Activated naive CD8-positive, alpha-beta T cell (primary cell): ENCODE results near the gene AVPR1B.
A peak's percentile ranks its signal among the peaks of the same experiment; 100 is the strongest.

Experiments
- H3K27ac Mint-ChIP-seq: one replicate; pipeline ENCODE4 v1.8.0; 2021; ENCODE audit warnings: mixed read lengths
- H3K27me3 Mint-ChIP-seq: one replicate; pipeline ENCODE4 v1.8.0; 2021; ENCODE audit warnings: mixed read lengths
- H3K36me3 Mint-ChIP-seq: one replicate; pipeline ENCODE4 v1.8.0; 2021; ENCODE audit warnings: mixed read lengths
- H3K4me1 Mint-ChIP-seq: one replicate; pipeline ENCODE4 v1.8.0; 2021; ENCODE audit warnings: low read depth, mixed read lengths
- H3K4me3 Mint-ChIP-seq: one replicate; pipeline ENCODE4 v1.8.0; 2021; ENCODE audit warnings: mild to moderate bottlenecking, mixed read lengths
- H3K9me3 Mint-ChIP-seq: one replicate; pipeline ENCODE4 v1.8.0; 2021; ENCODE audit warnings: low read depth, mixed read lengths

AVPR1B gene, protein sequence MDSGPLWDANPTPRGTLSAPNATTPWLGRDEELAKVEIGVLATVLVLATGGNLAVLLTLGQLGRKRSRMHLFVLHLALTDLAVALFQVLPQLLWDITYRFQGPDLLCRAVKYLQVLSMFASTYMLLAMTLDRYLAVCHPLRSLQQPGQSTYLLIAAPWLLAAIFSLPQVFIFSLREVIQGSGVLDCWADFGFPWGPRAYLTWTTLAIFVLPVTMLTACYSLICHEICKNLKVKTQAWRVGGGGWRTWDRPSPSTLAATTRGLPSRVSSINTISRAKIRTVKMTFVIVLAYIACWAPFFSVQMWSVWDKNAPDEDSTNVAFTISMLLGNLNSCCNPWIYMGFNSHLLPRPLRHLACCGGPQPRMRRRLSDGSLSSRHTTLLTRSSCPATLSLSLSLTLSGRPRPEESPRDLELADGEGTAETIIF

DNA sequence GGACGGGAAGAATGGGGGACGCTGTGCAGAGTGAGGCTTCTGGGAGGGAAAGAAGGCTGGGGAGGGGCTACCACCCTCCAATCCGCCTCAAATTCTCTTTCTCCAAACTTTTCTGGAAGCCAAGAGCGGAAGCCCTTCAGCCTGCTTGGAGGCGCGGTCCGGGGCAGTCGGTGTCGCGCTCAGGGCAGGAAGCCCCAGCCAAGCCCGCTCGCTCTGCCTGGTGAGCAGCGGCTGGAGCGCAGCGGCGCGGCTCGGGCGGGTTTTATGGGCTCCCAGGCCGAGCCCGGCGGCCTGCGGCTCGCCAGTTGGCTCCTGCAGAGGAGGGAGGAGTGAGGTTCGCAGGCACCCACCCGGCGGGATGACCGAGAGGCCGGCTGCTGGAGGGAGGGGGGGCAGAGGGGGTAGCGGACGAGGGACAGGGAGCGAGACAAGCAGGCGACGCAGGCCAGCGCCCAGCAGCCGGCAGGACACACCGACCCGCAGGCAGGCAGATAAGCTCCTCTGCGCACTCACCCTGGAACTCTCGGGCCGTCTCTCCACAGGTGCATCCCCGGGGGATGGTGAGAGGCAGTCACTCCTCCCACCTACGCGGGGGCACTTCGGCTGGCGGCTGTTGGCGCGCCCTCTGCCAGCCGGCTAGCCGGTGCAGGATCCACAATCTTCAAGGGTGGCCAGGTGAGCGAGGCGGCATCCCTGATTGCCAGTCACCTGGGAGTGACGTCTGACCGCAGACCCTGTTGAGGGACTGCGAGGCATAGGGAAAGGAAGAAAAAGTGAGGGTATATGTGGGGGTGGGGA is at the start of gene AVPR1B:
Gene AVPR1B, minus strand, starts transcription at position 238 of the 798 bp plus-strand sequence. CDS start 498 bp downstream, outside the sequence.
- H3K4me3 Mint-ChIP-seq: peak within 1 kb of the TSS; percentile 71
- H3K4me1 Mint-ChIP-seq: peaks cover 9% of the 10 kb centered on the region
- peaks cover 5% of the 10 kb centered on the region for H3K36me3 Mint-ChIP-seq
- H3K9me3 Mint-ChIP-seq: peaks cover 7% of the 10 kb centered on the region
- peak within 1 kb of the TSS; percentile 41 for H3K27ac Mint-ChIP-seq
- H3K27me3 Mint-ChIP-seq: peaks cover 25% of the 10 kb centered on the region

DNA sequence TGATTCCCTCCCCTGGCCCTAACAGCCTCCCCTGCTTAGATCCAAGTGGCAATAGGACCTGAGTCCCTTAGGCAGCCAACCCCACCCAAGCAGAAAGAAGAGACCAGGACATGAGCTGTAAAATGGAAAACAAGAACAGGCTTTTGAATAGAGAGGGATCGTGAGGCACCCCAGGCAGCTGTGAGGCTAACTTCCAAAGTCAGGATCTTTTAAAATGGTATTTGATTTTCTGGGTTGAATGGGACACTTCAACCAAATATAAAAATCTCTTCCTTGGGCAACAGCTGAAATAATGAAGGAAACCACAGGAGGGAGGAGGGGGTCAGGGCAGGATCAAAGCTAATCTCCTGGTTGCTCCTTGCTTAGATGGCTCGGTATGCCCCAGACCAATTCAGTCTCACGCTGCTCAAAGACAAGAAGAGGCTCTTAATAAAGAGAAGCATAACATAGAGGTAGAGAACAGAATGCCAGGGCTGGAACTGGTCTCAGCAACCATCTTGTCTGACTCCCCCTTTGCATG is 28.6 kb upstream of the AVPR1B start:
- no peak overlapping the region for H3K27ac Mint-ChIP-seq
- no peak overlapping the region for H3K4me3 Mint-ChIP-seq
- peaks cover 12% of the 10 kb centered on the region for H3K4me1 Mint-ChIP-seq
- peaks cover 8% of the 10 kb centered on the region for H3K9me3 Mint-ChIP-seq
- no peaks in the 10 kb centered on the region for H3K27me3 Mint-ChIP-seq
- no peaks in the 10 kb centered on the region for H3K36me3 Mint-ChIP-seq

DNA sequence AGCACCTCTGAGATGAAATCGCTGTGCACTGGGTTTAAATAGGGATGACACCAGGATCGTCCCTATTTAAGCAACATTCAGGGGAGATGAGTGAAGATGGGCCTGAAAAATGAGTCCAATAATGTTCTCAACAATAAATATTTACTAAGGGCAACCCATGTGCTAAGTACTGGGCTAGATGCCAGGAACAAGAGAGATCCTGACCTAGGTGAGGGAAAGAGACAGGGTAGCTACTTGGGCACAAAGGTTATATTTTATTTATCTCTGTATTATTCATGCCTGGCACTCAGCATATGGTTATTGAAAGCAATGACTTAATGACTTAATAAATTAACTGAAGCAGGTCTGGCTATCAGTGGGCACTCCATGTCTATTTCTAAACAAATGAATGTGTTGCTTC is 27.4 kb upstream of the AVPR1B start:
- Mint-ChIP-seq H3K36me3 (no peaks in the 10 kb centered on the region), H3K4me1 (peaks cover 17% of the 10 kb centered on the region), H3K27ac (no peak overlapping the region), H3K4me3 (no peak overlapping the region), H3K27me3 (no peaks in the 10 kb centered on the region), H3K9me3 (peaks cover 5% of the 10 kb centered on the region)

DNA sequence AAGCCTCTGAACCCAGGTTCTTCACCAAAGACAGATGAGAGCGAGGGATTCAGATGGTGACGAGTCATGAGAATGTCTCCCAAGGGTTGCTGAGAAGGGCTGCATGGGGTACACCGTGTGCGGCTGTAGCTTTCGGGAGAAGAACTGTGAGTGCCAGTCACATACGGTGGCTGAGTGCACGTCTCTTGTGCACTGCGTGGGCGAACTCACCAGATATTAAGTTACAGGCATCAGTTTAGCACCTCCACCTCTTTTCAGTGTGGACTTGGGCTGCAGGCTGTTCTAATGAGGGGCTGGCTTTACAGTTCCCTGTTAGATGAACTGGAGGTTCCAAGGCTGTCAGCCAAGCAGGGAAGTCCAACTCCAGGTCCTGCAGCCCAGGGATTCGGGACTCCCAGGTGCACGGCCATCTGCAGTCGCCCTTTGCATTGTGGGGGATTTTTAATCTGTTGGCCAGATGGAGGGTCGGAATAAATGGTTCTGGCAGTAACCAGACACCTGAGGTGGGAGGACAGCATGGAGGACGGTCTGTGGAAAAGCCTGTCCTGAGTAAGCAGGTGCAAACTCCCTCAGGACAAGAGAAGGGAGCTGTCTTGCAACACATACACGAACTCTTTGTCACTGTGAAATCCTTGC is 26.5 kb upstream of the AVPR1B start:
- Mint-ChIP-seq H3K9me3 (peaks cover 4% of the 10 kb centered on the region), H3K4me1 (peaks cover 17% of the 10 kb centered on the region), H3K36me3 (no peaks in the 10 kb centered on the region), H3K27ac (no peak overlapping the region), H3K27me3 (no peaks in the 10 kb centered on the region), H3K4me3 (no peak overlapping the region)

DNA sequence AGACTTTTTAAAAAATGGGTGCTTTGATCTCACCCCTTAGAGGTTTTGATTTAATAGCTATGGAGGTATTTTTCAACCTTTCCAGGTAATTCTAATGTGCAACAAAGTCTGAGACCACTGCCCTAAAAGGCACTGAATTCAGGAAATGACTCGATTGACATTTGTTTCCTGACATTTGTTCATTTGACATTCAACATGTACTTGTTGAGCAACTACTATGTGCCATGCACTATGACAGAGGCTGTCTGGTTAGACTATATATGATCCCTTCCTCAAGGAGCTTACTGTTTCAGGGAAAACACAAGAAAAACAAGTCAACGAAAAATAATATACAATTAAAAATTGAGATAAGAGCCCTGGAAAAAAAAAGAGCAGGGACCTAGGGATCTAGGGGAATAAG is 25.6 kb upstream of the AVPR1B start:
- no peaks in the 10 kb centered on the region for H3K36me3 Mint-ChIP-seq
- H3K27ac Mint-ChIP-seq: no peak overlapping the region
- no peaks in the 10 kb centered on the region for H3K9me3 Mint-ChIP-seq
- no peak overlapping the region for H3K4me3 Mint-ChIP-seq
- H3K4me1 Mint-ChIP-seq: peaks cover 17% of the 10 kb centered on the region
- peaks cover 2% of the 10 kb centered on the region for H3K27me3 Mint-ChIP-seq

DNA sequence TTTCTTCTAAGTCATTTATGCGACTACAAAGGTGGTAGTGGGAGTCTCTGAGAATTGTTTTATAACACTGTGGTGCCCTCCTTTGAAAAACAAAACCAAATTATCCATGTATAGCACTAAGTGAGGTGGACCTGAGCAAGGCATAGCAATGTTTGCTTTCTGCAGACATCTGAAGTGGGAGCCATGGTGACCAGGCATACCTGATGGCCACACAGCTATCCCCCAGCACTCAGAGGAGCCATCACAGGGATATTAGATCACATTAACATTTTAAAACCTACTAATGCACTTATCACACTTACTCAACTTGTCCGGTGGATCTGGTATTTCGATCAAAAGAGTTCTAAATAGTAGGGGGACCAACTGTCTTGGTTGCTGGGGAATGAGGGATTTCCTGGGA is 24.8 kb upstream of the AVPR1B start:
- Mint-ChIP-seq H3K9me3 (no peaks in the 10 kb centered on the region), H3K36me3 (no peaks in the 10 kb centered on the region), H3K27me3 (peaks cover 4% of the 10 kb centered on the region), H3K4me1 (peaks cover 17% of the 10 kb centered on the region), H3K27ac (no peak overlapping the region), H3K4me3 (no peak overlapping the region)

DNA sequence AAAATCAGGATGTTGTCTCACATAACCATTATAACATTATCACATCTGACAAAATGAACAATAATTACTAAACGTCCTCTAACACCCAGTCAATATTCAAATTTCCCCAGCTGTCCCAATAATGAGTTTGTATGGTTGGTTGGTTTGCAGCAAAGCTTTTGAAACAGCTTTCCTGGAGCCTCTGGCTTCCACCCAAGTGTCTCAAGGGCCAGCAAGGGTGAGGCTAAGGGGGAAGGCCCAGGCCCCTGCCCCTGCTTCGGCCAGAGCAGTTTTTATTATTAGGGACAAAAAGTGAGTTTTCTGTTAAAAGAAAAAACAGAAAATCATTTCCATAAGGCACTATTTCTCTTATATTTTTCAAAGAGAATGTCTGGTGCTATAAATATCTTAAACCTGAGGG is 19.1 kb upstream of the AVPR1B start:
- Mint-ChIP-seq H3K36me3 (no peaks in the 10 kb centered on the region), H3K4me3 (no peak overlapping the region), H3K4me1 (peaks cover 8% of the 10 kb centered on the region), H3K27ac (no peak overlapping the region), H3K9me3 (no peaks in the 10 kb centered on the region), H3K27me3 (peaks cover 7% of the 10 kb centered on the region)

DNA sequence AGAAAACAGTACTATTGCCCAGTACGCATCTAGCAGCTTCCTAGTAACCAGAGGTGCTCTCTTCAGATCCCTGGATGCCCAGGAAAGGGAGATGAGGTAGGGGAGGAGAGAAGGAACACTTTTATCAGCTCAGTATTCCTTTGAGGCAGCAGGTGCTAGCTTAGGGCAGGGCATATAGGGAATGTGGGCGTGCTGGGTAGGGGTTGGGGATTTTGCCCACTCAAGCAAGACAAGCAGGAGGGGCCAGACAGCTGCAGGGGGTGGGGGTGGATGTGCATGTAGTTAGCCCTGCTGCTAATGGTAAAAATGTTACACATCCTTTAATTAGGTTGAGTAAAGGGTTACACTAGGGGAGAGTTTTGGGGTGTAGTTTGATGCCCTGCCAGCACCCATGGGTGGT is 18.1 kb upstream of the AVPR1B start:
- H3K36me3 Mint-ChIP-seq: no peaks in the 10 kb centered on the region
- no peak overlapping the region for H3K27ac Mint-ChIP-seq
- H3K4me1 Mint-ChIP-seq: peaks cover 1% of the 10 kb centered on the region
- H3K27me3 Mint-ChIP-seq: peaks cover 7% of the 10 kb centered on the region
- H3K4me3 Mint-ChIP-seq: no peak overlapping the region
- H3K9me3 Mint-ChIP-seq: no peaks in the 10 kb centered on the region

DNA sequence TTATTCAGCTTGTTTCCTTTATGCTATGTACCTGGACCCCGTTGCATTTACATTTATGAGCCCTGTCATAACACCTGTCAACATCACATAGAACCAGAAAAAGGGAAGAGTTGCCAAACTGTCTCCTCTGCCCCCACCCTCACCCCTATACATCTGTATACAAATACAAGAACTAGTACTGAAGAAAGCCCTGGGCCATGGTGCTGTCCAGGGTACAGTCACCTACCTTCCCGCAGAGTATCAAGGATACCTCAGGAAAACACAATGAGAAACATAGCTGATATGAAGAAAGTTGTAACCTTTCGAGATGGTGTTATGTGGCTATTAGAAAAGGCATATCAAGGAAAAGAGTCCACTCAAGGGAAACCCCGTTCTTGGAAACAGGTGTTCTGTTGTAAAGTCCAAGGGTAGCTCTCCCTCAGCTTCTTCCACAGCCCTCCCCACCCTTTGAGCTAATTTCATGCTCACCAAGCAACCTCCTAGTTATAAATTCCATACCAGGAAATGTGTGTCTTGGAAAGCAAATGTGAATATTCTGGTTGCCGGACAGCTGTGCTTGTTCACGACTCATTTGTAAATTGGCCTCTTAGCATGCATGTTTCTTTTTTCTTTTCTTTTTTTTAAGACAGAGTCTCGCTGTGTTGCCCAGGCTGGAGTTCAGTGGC is 16.7 kb upstream of the AVPR1B start:
- Mint-ChIP-seq H3K36me3 (no peaks in the 10 kb centered on the region), H3K9me3 (no peaks in the 10 kb centered on the region), H3K4me3 (no peak overlapping the region), H3K27ac (no peak overlapping the region), H3K4me1 (no peaks in the 10 kb centered on the region), H3K27me3 (peaks cover 7% of the 10 kb centered on the region)

DNA sequence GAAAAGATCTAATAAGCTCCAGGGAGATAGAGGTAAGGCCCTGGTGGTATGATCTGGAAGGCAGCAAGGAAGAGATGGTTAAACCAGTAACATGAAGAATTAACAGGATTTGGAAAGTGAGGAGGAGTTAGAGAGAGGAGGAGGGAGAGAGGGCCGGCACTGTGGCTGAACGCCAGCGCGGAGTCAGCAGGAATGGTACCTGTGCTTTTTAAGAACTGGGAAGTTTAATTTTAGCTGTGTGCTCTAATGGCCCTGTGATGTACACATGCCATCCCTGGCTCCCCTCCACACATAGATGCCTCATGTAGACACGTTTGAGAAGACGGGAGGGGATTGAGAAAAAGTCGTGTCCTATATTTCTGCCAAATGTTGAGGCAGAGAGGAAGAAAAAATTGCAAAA is 13.8 kb upstream of the AVPR1B start:
- Mint-ChIP-seq H3K4me1 (no peaks in the 10 kb centered on the region), H3K36me3 (peaks cover 2% of the 10 kb centered on the region), H3K4me3 (no peak overlapping the region), H3K27me3 (peaks cover 7% of the 10 kb centered on the region), H3K27ac (no peak overlapping the region), H3K9me3 (no peaks in the 10 kb centered on the region)

DNA sequence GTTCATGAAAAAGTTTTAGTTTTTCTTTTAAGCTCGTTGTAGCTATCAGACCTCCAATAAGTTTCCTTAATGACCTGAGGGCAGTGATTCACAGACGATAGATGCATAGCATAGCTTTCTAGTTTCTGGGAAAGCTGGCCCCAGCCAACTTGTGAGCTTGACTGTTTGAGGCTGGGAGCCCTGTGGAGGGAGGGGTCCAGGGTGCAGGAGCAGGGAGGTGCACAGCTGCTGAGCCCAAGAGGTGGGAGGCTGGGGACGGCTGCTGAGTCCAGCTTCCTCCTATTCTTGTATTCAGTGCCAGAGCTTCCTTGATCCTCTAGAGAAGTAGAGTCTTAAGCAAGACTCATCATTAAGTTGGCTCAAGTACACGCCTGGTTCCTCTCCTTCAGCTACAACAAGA is 11.0 kb upstream of the AVPR1B start:
- no peak overlapping the region for H3K4me3 Mint-ChIP-seq
- H3K27ac Mint-ChIP-seq: no peak overlapping the region
- no peaks in the 10 kb centered on the region for H3K9me3 Mint-ChIP-seq
- peaks cover 2% of the 10 kb centered on the region for H3K36me3 Mint-ChIP-seq
- H3K27me3 Mint-ChIP-seq: peaks cover 10% of the 10 kb centered on the region
- no peaks in the 10 kb centered on the region for H3K4me1 Mint-ChIP-seq

DNA sequence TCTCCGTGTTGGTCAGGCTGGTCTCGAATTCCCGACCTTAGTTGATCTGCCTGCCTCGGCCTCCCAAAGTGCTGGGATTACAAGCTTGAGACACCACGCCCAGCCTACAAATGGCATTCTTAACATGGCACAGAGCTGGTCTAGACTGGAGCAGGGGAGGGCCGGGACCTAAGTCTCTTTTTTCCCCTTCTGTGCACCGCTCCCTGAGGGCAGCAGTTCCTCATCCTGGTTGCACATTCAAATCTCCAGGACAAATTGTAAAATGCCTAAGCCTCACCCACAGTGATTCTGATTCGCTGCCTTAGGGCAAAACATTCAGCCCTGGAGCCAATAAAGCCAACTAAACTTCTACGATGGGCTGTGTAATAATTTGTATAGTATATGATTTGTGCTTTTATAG is 10.1 kb upstream of the AVPR1B start:
- peaks cover 10% of the 10 kb centered on the region for H3K27me3 Mint-ChIP-seq
- no peak overlapping the region for H3K27ac Mint-ChIP-seq
- no peaks in the 10 kb centered on the region for H3K4me1 Mint-ChIP-seq

DNA sequence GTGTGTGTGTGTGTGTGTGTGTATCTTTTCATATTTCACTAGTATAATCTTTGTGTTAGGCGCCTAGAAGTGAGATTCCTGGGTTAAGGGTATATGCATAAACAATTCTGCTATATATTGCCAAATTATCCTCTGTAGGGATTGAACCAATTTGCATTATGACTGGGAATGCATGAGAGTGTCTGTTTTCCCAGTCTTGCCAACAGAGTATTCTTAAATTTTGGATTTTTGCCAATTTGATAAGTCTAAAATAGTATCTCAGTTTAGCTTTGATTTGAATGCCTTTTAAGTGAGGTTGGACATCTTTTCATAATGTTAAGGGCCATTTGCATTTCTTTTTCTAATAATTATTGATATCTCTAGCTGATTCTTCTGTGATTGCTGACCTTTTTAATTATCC is 8.2 kb upstream of the AVPR1B start:
- Mint-ChIP-seq H3K27ac (no peak overlapping the region), H3K36me3 (peaks cover 8% of the 10 kb centered on the region), H3K9me3 (peaks cover 7% of the 10 kb centered on the region), H3K4me1 (no peaks in the 10 kb centered on the region), H3K27me3 (peaks cover 13% of the 10 kb centered on the region), H3K4me3 (no peak overlapping the region)

More for the DNA sequence above, 10.1 kb upstream of the AVPR1B start:
- Mint-ChIP-seq H3K9me3 (no peaks in the 10 kb centered on the region), H3K36me3 (peaks cover 5% of the 10 kb centered on the region), H3K4me3 (no peak overlapping the region)

DNA sequence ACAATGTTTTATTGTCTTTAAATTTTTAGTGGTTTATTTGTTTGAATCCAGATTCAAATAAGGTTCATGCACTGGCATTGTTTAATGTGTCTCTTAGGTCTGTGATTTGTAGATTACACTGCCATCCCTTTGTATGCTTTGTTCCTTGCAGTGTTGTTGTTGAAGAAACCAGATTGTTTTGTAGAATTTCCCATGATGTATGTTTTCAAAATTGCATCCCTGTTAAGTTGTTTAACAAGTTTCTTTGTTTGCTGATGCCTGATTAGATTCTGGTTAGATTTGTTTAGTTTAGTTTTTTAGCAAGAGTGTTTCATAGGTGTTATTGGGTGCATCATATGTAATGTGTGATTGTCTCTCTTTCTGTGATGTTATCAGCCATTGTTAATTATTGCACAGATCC is 5.5 kb upstream of the AVPR1B start:
- Mint-ChIP-seq H3K9me3 (peaks cover 7% of the 10 kb centered on the region), H3K27me3 (peaks cover 25% of the 10 kb centered on the region), H3K4me3 (no peak overlapping the region), H3K36me3 (peaks cover 8% of the 10 kb centered on the region), H3K27ac (no peak overlapping the region), H3K4me1 (peaks cover 3% of the 10 kb centered on the region)
